Measurements from ENCODE around the gene ORC1. TPM values are rescaled to one million over a fixed set of nuclear protein-coding genes. Genes with fewer than 3 reads are reported as not detected.

Gene ORC1
- total and polyA plus RNA-seq, 2 of the 8 experiments (the other 6 are each of a cell fraction or from before 2014, with no cell fraction given): 36.9 to 49.0 TPM

GRCh38 chr1:52367272-52367671 lies 37.0 kb downstream of the ORC1 start:
- H3K14ac ChIP-seq (ENCODE audit: insufficient read length): no peak overlapping the region
- no peak overlapping the region for H3K4ac ChIP-seq (replicated peaks; ENCODE audit: insufficient read length, low read depth, low read length)
- POLR2A ChIA-PET (ENCODE audit: partially characterized antibody): interaction anchor here (0.6 to 4.0 kb wide), 5 partner anchors 16 to 512 kb away, joined by 3 to 46 read pairs (median 7); partner anchors contain the start of genes BTF3L4, ORC1, PRPF38A and TXNDC12
- H2BK20ac ChIP-seq (ENCODE audit: low read length): no peak overlapping the region
- H3K4me1 ChIP-seq (replicated peaks in 1 of 4; ENCODE audit: control insufficient read depth in 3 of 4, insufficient read depth in 4 of 4, low read length in 3 of 4): peaks cover 0 to 9% (median 5%) of the 10 kb centered on the region in 4 experiments
- H3K27ac ChIP-seq (ENCODE audit: low read depth, low read length): no peak overlapping the region
- peak overlapping the region in 1 of 2 experiments; percentile 99; a peak in 1 of 4 replicates for H3K4me2 ChIP-seq (ENCODE audit: insufficient read depth in 1 of 2, low read depth in 2 of 2, low read length in 2 of 2)
- peaks cover 9% of the 10 kb centered on the region; the same call in 1 of the 2 replicates for H3K79me1 ChIP-seq (ENCODE audit: low read depth, low read length)
- no peak overlapping the region for H3K56ac ChIP-seq (replicated peaks; ENCODE audit: insufficient read length, low read depth, low read length)
- H2AFZ ChIP-seq (ENCODE audit: low read length): no peak overlapping the region
- H4K20me1 ChIP-seq (replicated peaks in 1 of 2; ENCODE audit: control insufficient read depth in 1 of 2, insufficient read depth in 2 of 2, low read length in 2 of 2): peaks cover 0 to 6% of the 10 kb centered on the region in 2 experiments
- H4K8ac ChIP-seq (ENCODE audit: extremely low read depth, insufficient read depth, low read length): no peak overlapping the region
- H2BK120ac ChIP-seq (replicated peaks; ENCODE audit: low read depth, low read length): no peak overlapping the region
- no peaks in the 10 kb centered on the region for H3K9me3 ChIP-seq (ENCODE audit: insufficient read depth in 2 of 2, low read depth in 1 of 2, low read length in 1 of 2)
- no peak overlapping the region for H2BK15ac ChIP-seq (ENCODE audit: low read length)
- peak overlapping the region in 1 of 4 experiments; percentile 86; a peak in 1 of 8 replicates for H3K4me3 ChIP-seq (ENCODE audit: extremely low read depth in 1 of 4, insufficient read depth in 2 of 4, low read depth in 3 of 4, low read length in 4 of 4)
- H4K5ac ChIP-seq (ENCODE audit: insufficient read length, low read depth, low read length): no peak overlapping the region
- no peak overlapping the region for H3K9ac ChIP-seq (replicated peaks in 1 of 4; ENCODE audit: extremely low read depth in 1 of 4, low read depth in 3 of 4, low read length in 3 of 4)
- peaks cover 12% of the 10 kb centered on the region for H3K23me2 ChIP-seq (ENCODE audit: low read depth, low read length)
- H3K18ac ChIP-seq (ENCODE audit: extremely low read depth, low read length): no peak overlapping the region
- H2AK5ac ChIP-seq (ENCODE audit: low read depth, low read length): no peak overlapping the region
- WGBS, 2 experiments (ENCODE audit: extremely low coverage in 1 of 2, insufficient coverage in 1 of 2, insufficient read length in 1 of 2, insufficient replicate concordance in 2 of 2, low coverage in 1 of 2, low lambda C conversion rate in 2 of 2, missing lambda C conversion rate in 1 of 2): 84% methylated on average over 5 of the region's 5 CpGs; no CpG with 5 or more reads in 1 of the 2 experiments
- no peak overlapping the region for H3K23ac ChIP-seq (ENCODE audit: insufficient read length)
- H3K36me3 ChIP-seq (ENCODE audit: control insufficient read depth in 2 of 4, insufficient read depth in 4 of 4, low read length in 3 of 4): peaks cover 0 to 4% (median 2%) of the 10 kb centered on the region in 4 experiments; a peak in 3 of 8 replicates
- DNase-seq (ENCODE audit: low read depth in 1 of 2, low spot score in 2 of 2): no peak
- H3K27me3 ChIP-seq (replicated peaks in 1 of 4; ENCODE audit: control insufficient read depth in 3 of 4, extremely low read depth in 1 of 4, insufficient read depth in 3 of 4, low read length in 3 of 4): no peaks in the 10 kb centered on the region
- CTCF ChIA-PET (ENCODE audit: partially characterized antibody): no interaction called here
- peaks cover 0 to 5% of the 10 kb centered on the region in 2 experiments; a peak in 1 of 4 replicates for H3K79me2 ChIP-seq (ENCODE audit: control insufficient read depth in 1 of 2, insufficient read depth in 2 of 2, low read length in 2 of 2)
- no peak overlapping the region for H2BK5ac ChIP-seq (ENCODE audit: low read depth, low read length)
- H4K91ac ChIP-seq (replicated peaks; ENCODE audit: insufficient read length, low read length): no peak overlapping the region
- FAIRE-seq: no peak
- no peak overlapping the region for H2BK12ac ChIP-seq (ENCODE audit: low read depth, low read length)
- TF ChIP-seq SIN3A (conservative IDR thresholded peaks at IDR 0.05 in 1 of 2, IDR thresholded peaks at IDR 0.05 in 1 of 2; ENCODE audit: low read depth in 1 of 2, low read length in 2 of 2) (no peak), SP4 (IDR thresholded peaks at IDR 0.05; ENCODE audit: low read length) (no peak), KDM1A (IDR thresholded peaks at IDR 0.05; ENCODE audit: borderline replicate concordance, low read length) (no peak), SUZ12 (IDR thresholded peaks at IDR 0.05; ENCODE audit: low read length) (no peak), ATF2 (IDR thresholded peaks at IDR 0.05; ENCODE audit: low read length) (no peak), GTF2F1 (IDR thresholded peaks at IDR 0.05; ENCODE audit: borderline replicate concordance, low read depth, low read length) (no peak), EZH2 (IDR thresholded peaks at IDR 0.05; ENCODE audit: low read depth, low read length, severe bottlenecking) (no peak), NRF1 (IDR thresholded peaks at IDR 0.05; ENCODE audit: low read depth, low read length) (no peak), BRCA1 (IDR thresholded peaks at IDR 0.05; ENCODE audit: low read depth, low read length) (no peak), BCL11A (IDR thresholded peaks at IDR 0.05; ENCODE audit: low read depth in 2 of 2, low read length in 2 of 2) (no peak), CHD2 (IDR thresholded peaks at IDR 0.05; ENCODE audit: low read length) (no peak), GABPA (IDR thresholded peaks at IDR 0.05; ENCODE audit: borderline replicate concordance, insufficient read depth, low read length) (no peak)
